ENCODE data around the gene RUNX2.

- TF ChIP-seq CTCF (IDR thresholded peaks at IDR 0.05) (no peak), POLR2AphosphoS5 (IDR thresholded peaks at IDR 0.05; ENCODE audit: low read depth, low read length) (no peak), SIN3A (IDR thresholded peaks at IDR 0.05; ENCODE audit: borderline replicate concordance, insufficient read depth, low read depth, low read length) (no peak)
Observed at GRCh38 chr6:45415788-45416518, 87.8 kb downstream of the RUNX2 start.
